ENCODE measurements around the gene WDR6.

DNA sequence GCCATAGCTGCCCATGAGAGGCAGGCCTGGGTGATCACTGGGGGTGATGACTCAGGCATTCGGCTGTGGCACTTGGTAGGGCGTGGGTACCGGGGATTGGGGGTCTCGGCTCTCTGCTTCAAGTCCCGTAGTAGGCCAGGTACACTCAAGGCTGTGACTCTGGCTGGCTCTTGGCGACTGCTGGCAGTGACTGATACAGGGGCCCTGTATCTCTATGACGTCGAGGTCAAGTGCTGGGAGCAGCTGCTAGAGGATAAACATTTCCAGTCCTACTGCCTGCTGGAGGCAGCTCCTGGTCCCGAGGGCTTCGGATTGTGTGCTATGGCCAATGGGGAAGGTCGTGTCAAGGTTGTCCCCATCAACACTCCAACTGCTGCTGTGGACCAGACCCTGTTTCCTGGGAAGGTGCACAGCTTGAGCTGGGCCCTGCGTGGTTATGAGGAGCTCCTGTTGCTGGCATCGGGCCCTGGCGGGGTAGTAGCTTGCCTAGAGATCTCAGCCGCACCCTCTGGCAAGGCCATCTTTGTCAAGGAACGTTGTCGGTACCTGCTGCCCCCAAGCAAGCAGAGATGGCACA lies 5.3 kb downstream of the WDR6 start:
- TF ChIP-seq, protein P1, sequence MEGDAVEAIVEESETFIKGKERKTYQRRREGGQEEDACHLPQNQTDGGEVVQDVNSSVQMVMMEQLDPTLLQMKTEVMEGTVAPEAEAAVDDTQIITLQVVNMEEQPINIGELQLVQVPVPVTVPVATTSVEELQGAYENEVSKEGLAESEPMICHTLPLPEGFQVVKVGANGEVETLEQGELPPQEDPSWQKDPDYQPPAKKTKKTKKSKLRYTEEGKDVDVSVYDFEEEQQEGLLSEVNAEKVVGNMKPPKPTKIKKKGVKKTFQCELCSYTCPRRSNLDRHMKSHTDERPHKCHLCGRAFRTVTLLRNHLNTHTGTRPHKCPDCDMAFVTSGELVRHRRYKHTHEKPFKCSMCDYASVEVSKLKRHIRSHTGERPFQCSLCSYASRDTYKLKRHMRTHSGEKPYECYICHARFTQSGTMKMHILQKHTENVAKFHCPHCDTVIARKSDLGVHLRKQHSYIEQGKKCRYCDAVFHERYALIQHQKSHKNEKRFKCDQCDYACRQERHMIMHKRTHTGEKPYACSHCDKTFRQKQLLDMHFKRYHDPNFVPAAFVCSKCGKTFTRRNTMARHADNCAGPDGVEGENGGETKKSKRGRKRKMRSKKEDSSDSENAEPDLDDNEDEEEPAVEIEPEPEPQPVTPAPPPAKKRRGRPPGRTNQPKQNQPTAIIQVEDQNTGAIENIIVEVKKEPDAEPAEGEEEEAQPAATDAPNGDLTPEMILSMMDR (IDR thresholded peaks at IDR 0.05; ENCODE audit: borderline replicate concordance, extremely low read depth, low read length, poor library complexity, severe bottlenecking) = no peak
- no peak for TF ChIP-seq EZH2 (IDR thresholded peaks at IDR 0.05; ENCODE audit: borderline replicate concordance, low read depth, low read length, severe bottlenecking)
